Hippocampal formation (tissue), 2 donors: Measurements from ENCODE around the gene LRP1.

Experiments
- DNase-seq, 2 donors: peaks; one replicate each; lab custom pipeline; 2025; lab: John Stamatoyannopoulos, UW

Gene LRP1

GRCh38 chr12:57154804-57155434 lies 26.6 kb downstream of the LRP1 start:
- DNase-seq, result no peak

DNA sequence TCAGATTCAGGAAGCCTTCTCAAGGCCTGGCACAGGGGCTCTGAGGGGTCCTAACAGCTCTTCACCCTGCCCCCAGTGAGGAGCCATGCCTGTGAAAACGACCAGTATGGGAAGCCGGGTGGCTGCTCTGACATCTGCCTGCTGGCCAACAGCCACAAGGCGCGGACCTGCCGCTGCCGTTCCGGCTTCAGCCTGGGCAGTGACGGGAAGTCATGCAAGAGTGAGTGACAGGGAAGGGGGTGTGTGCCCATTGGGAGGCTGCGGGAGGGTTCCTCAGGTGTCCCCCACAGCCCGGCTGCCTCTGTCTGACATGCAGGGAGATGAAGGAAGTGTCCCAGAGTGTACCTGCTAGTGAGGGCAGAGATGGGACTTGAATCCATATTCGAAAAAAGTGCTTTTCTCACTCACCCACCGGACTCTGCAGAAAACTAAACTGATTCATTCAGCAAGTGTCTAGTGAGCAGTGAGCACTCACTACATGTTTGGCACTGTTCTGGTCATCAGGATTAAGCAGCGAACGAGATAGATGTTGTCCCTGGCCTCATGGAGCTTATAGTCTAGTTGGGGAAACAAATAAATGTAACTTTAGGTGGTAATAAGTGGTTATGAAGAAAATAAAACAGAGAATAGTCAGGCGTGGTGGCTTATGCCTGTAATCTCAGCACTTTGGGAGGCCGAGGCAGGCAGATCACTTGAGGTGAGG lies 28.6 kb downstream of the LRP1 start:
- no peak for DNase-seq

GRCh38 chr12:57157588-57158173 lies 29.4 kb downstream of the LRP1 start:
- no peak for DNase-seq

DNA sequence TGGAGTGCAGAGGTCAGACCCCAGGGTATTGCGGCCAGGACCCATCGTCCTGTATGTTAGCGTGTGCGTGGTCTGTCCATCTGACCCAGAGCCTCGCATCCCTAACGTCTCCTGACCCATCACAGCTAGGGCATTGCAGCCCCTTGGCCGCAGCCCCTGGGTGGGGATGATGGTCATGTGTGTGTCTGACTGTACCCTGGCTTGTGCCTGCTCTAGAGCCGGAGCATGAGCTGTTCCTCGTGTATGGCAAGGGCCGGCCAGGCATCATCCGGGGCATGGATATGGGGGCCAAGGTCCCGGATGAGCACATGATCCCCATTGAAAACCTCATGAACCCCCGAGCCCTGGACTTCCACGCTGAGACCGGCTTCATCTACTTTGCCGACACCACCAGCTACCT lies 29.9 kb downstream of the LRP1 start:
- DNase-seq, result no peak

DNA sequence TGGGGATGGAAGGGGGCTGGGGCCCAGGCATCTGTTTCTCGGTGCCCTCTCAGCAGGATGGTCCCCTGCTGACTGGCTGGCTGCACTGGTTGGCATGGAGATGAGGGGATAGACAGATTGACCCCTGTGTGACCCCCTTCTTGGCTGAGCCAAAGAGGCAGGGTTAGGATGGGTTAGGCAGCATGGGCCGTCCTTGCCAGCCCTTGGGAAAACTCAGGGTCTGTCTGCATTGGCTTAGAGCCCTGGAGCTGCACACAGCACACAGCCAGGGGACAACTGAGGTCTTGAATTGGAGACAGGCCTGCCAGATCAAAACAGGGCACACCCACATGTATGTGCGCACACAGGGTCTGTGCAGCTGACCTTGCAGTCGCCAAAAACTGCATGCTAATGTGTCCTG lies 30.4 kb downstream of the LRP1 start:
- DNase-seq, result no peak

GRCh38 chr12:57159311-57159710 lies 31.0 kb downstream of the LRP1 start:
- DNase-seq, result no peak

- DNase-seq, result no peak
Measured at GRCh38 chr12:57160040-57160439, 31.8 kb downstream of the LRP1 start.

- no peak for DNase-seq
Measured at GRCh38 chr12:57160741-57161140, 32.5 kb downstream of the LRP1 start.

DNA sequence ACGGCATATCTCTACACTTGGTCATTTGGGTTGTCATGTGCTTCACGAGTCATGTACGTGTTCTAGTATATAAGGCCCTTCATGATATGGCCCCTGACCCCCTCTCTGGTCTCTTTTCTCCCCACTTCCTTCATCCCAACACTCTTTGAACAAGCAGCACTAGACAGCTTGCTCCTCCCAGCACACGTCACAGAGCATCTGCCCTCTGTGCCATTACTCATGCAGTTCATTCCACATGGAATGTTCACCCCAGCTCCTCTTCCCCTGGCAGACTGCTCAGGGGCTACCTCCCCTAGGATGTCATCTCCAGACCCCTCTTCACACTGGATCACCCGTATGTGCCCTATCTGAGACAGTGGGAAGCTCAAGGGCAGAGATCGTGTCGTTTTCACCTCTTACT lies 33.2 kb downstream of the LRP1 start:
- DNase-seq, result no peak

- DNase-seq, result no peak
Measured at GRCh38 chr12:57162553-57163125, 34.4 kb downstream of the LRP1 start.

DNA sequence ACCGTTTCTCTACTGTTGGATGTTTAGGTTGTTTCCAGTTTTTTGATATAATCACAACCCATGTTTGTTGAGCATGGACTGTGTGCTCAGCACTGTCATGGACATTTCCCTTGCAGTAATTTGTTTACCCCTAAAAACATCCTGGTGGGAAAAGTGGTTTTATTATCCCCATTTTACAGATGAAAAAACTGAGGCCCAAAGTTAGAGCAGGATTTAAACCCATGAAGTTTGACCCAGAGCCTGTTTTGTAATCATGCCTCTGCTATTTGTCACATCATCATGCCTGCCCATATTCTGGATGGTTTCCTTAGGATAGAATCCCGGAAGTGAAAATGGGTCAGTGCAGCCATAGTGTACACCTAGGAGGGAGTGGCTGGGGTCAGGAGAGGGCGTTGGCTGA lies 36.2 kb downstream of the LRP1 start:
- no peak for DNase-seq

- DNase-seq, result no peak
Measured at GRCh38 chr12:57164966-57165625, 36.8 kb downstream of the LRP1 start.

- DNase-seq, result no peak
Measured at GRCh38 chr12:57165741-57166140, 37.5 kb downstream of the LRP1 start.

- DNase-seq, result no peak
Measured at GRCh38 chr12:57166971-57167371, 38.7 kb downstream of the LRP1 start.

- DNase-seq, result no peak
Measured at GRCh38 chr12:57168058-57168457, 39.8 kb downstream of the LRP1 start.

DNA sequence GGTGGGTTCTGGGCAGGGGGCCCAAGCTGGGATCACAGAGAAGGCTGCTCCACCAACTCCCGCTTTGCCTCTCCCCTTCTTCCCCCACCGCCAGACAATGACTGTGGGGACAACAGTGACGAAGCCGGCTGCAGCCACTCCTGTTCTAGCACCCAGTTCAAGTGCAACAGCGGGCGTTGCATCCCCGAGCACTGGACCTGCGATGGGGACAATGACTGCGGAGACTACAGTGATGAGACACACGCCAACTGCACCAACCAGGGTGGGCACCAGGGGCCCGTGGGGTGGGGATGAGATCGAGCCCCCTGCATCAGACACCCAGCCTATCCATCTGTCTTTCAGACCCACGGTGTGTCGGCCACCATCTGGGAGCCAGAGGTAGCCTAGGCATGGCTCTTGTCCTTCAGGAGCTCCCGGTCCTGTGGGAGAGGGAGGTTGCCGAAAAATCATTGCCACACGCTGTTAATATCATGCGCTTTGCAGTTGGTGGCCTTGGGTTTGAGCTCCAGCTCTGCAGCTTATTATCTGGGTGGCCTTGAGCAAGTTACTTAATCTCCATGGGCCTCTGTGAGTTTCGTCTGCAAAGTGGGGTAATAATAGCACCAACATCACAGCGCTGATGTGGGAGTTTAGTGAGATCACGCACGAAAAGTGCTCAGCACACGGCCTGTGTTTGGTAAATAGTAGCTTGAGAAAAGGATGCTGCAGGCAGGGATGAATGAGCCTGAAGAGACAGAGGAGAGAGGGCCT lies 40.9 kb downstream of the LRP1 start:
- DNase-seq, result no peak

DNA sequence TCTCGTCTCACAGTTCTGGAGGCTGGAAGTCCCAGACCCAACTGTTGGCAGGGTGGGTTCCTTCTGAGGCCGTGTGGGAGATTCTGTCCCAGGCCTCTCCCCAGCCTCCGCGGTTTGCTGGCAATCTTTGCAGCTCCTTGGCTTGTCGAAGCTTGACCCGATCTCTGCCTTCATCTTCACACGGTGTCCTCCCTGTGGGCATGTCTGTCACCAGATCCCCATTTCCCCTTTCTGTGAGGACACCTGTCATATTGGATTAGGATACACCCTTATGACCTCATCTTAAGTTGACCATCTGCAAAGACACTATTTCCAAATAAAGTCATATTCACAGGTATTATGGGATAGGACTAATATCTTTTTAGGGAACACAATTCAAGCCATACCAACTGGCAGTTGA lies 41.7 kb downstream of the LRP1 start:
- no peak for DNase-seq

DNA sequence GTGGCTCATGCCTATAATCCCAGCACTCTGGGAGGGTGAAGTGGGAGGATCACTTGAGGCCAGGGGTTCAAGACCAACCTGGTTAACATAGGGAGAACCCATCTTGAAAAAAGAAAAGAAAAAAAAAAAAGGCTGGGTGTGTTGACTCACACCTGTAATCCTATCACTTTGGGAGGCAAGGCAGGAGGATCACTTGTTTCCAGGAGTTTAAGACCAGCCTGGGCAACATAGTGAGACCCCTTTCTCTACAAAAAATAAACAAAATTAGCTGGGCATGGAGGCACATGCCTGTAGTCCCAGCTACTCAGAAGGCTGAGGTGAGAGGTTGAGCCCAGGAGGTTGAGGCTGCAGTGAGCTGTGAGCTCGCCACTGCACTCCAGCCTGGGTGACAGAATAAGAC lies 42.1 kb downstream of the LRP1 start:
- no peak for DNase-seq

DNA sequence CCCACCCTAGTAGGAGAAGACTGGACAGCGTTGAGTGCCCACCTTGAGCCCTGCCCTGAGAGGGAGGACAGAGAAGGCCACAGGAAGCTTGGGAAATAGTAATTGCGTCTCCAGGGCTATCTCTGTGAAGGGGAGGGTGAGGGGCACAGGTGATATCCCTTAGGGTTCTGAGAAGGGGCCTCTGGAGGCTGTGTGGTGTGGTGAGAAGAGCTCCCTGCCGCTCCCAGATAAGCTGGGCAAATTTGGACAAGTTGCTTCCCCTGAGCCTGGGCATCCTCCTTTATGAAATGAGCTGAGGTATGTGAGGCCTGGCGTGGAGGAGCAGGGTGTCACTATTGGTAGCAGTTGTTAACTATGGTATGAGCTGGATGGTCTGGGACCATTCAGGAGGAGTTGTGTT lies 42.6 kb downstream of the LRP1 start:
- no peak for DNase-seq

- DNase-seq, result no peak
Measured at GRCh38 chr12:57171668-57172067, 43.4 kb downstream of the LRP1 start.

DNA sequence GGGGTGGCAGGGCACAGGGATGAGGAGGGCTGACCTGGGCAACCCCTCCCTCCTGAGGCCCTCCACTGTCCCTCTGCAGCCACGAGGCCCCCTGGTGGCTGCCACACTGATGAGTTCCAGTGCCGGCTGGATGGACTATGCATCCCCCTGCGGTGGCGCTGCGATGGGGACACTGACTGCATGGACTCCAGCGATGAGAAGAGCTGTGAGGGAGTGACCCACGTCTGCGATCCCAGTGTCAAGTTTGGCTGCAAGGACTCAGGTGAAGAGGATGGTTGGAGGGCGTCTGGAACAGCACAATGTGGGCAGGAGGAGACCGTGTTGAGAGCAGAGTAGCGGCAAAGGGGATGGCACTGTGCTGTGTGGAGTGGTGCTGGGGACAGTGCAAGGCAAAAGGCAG lies 44.8 kb downstream of the LRP1 start:
- DNase-seq, result no peak

GRCh38 chr12:57173683-57174082 lies 45.4 kb downstream of the LRP1 start:
- no peak for DNase-seq
